ENCODE results near the gene ZNF518A.

- no peak for TF ChIP-seq SP1 (IDR thresholded peaks at IDR 0.05)
- TF ChIP-seq TARDBP (IDR thresholded peaks at IDR 0.05), result no peak
- TF ChIP-seq SUZ12 (IDR thresholded peaks at IDR 0.05), result no peak
- TF ChIP-seq FOXM1 (IDR thresholded peaks at IDR 0.05; ENCODE audit: borderline replicate concordance), result no peak
- no peak for TF ChIP-seq HDGF (IDR thresholded peaks at IDR 0.05; ENCODE audit: borderline replicate concordance)
- no peak for TF ChIP-seq BHLHE40 (IDR thresholded peaks at IDR 0.05; ENCODE audit: borderline replicate concordance)
- no peak for TF ChIP-seq FOXA1 (IDR thresholded peaks at IDR 0.05)
- TF ChIP-seq ARNT (IDR thresholded peaks at IDR 0.05), result no peak
- TF ChIP-seq FOXK2 (IDR thresholded peaks at IDR 0.05), result no peak
- no peak for TF ChIP-seq L3MBTL2 (conservative IDR thresholded peaks at IDR 0.05)
Measured at GRCh38 chr10:96137567-96137966, 7.5 kb downstream of the ZNF518A start.

Data from HEK293T (cell line).